A549 (cell line): Measurements from ENCODE around the gene GAGE12D. TPM values are rescaled to one million over a fixed set of nuclear protein-coding genes. Genes with fewer than 3 reads are reported as not detected.

ENCODE experiments used
- polyA plus RNA-seq, 4 experiments: library from polyadenylated mRNA; depleted of rRNA in 3 of 4; stranded (reverse); fragments of >200 nt; fragmentation: RNase III in 1 of 4; extraction: RNeasy Plus Mini Kit Qiagen cat#74134 plus additional on column Dnase treatment in 1 of 4; gene quantifications; 2 replicates in 3 of 4; 3 replicates in 1 of 4; pipeline ENCODE4 v1.2.3, GENCODE V29; 2011 to 2017
- small RNA-seq, 6 experiments: library from RNA; depleted of rRNA; stranded (forward); fragments of <200 nt; gene quantifications; one replicate each; pipeline ENCODE3, GENCODE V24; 2012

GAGE12D gene
- polyA plus RNA-seq, 2 of the 4 experiments (the other 2 are of a cell fraction) = not detected

Small RNA genes lying within 50 kb of the gene (small RNA-seq; reads per million reads assigned to genes)
- 0 reads per million in 6 experiments for gene GAGE12B

Other genes starting within 250 kb of the GAGE12D start
- gene GAGE10, start 238.1 kb upstream of the GAGE12D start, polyA plus RNA-seq (2011; rRNA removed) = not detected in 2 replicates
- not detected in 3 replicates for gene GAGE10, start 238.1 kb upstream of the GAGE12D start, polyA plus RNA-seq (2017; fragmentation: RNase III; extraction: RNeasy Plus Mini Kit Qiagen cat#74134 plus additional on column Dnase treatment)
- gene GAGE12J, start 219.7 kb upstream of the GAGE12D start, polyA plus RNA-seq (2011; rRNA removed) = not detected in 2 replicates
- not detected in 3 replicates for gene GAGE12J, start 219.7 kb upstream of the GAGE12D start, polyA plus RNA-seq (2017; fragmentation: RNase III; extraction: RNeasy Plus Mini Kit Qiagen cat#74134 plus additional on column Dnase treatment)
- gene GAGE13, start 210.2 kb upstream of the GAGE12D start, polyA plus RNA-seq (2011; rRNA removed) = not detected in 2 replicates
- not detected in 3 replicates for gene GAGE13, start 210.2 kb upstream of the GAGE12D start, polyA plus RNA-seq (2017; fragmentation: RNase III; extraction: RNeasy Plus Mini Kit Qiagen cat#74134 plus additional on column Dnase treatment)
- not detected in 2 replicates for gene GAGE12C, start 9.6 kb upstream of the GAGE12D start, polyA plus RNA-seq (2011; rRNA removed)
- gene GAGE12C, start 9.6 kb upstream of the GAGE12D start, polyA plus RNA-seq (2017; fragmentation: RNase III; extraction: RNeasy Plus Mini Kit Qiagen cat#74134 plus additional on column Dnase treatment) = not detected in 3 replicates
- gene GAGE12E, start 9.6 kb downstream of the GAGE12D start, polyA plus RNA-seq (2011; rRNA removed) = not detected in 2 replicates
- not detected in 3 replicates for gene GAGE12E, start 9.6 kb downstream of the GAGE12D start, polyA plus RNA-seq (2017; fragmentation: RNase III; extraction: RNeasy Plus Mini Kit Qiagen cat#74134 plus additional on column Dnase treatment)
- not detected in 2 replicates for gene GAGE12F, start 19.1 kb downstream of the GAGE12D start, polyA plus RNA-seq (2011; rRNA removed)
- not detected in 3 replicates for gene GAGE12F, start 19.1 kb downstream of the GAGE12D start, polyA plus RNA-seq (2017; fragmentation: RNase III; extraction: RNeasy Plus Mini Kit Qiagen cat#74134 plus additional on column Dnase treatment)
- gene GAGE12G, start 28.7 kb downstream of the GAGE12D start, polyA plus RNA-seq (2011; rRNA removed) = not detected in 2 replicates
- not detected in 3 replicates for gene GAGE12G, start 28.7 kb downstream of the GAGE12D start, polyA plus RNA-seq (2017; fragmentation: RNase III; extraction: RNeasy Plus Mini Kit Qiagen cat#74134 plus additional on column Dnase treatment)
- gene GAGE12H, start 38.2 kb downstream of the GAGE12D start, polyA plus RNA-seq (2011; rRNA removed) = not detected in 2 replicates
- gene GAGE12H, start 38.2 kb downstream of the GAGE12D start, polyA plus RNA-seq (2017; fragmentation: RNase III; extraction: RNeasy Plus Mini Kit Qiagen cat#74134 plus additional on column Dnase treatment) = not detected in 3 replicates
- not detected in 2 replicates for gene GAGE2A, start 47.8 kb downstream of the GAGE12D start, polyA plus RNA-seq (2011; rRNA removed)
- gene GAGE2A, start 47.8 kb downstream of the GAGE12D start, polyA plus RNA-seq (2017; fragmentation: RNase III; extraction: RNeasy Plus Mini Kit Qiagen cat#74134 plus additional on column Dnase treatment) = not detected in 3 replicates
- gene GAGE1, start 57.3 kb downstream of the GAGE12D start, polyA plus RNA-seq (2011; rRNA removed) = not detected in 2 replicates
- not detected in 3 replicates for gene GAGE1, start 57.3 kb downstream of the GAGE12D start, polyA plus RNA-seq (2017; fragmentation: RNase III; extraction: RNeasy Plus Mini Kit Qiagen cat#74134 plus additional on column Dnase treatment)
- 0.17 and 0.26 TPM in 2 replicates for gene PAGE1, start 154.3 kb downstream of the GAGE12D start, polyA plus RNA-seq (2011; rRNA removed)
- gene PAGE1, start 154.3 kb downstream of the GAGE12D start, polyA plus RNA-seq (2017; fragmentation: RNase III; extraction: RNeasy Plus Mini Kit Qiagen cat#74134 plus additional on column Dnase treatment) = 0.16 TPM in 1 of 3 replicates, not detected in the others